SK-N-SH (cell line): ENCODE data around the gene BTG4. TPM values are rescaled to one million over a fixed set of nuclear protein-coding genes. Genes with fewer than 3 reads are reported as not detected.

ENCODE experiments used
- CTCF ChIA-PET: fragments of 300-600, 350-600 bp; formaldehyde crosslinking; extraction: SDS; loops from one replicate; lab custom pipeline; 2021; lab: Yijun Ruan, JAX
- POLR2A ChIA-PET: fragments of 350-600 bp; sonication (Branson Sonifier 250); formaldehyde crosslinking; extraction: SDS; loops from one replicate; lab custom pipeline; 2020; ENCODE audit warnings: antibody characterized with exemption, inconsistent platforms; lab: Yijun Ruan, JAX
- DNase-seq: peaks from one replicate; pipeline ENCODE4 v3.0.0; 2012
- H2AFZ ChIP-seq: fragments of 200-600 bp; sonication (generic); 2 replicates; pipeline ENCODE4 v1.8.1; 2016; ENCODE audit warnings: antibody characterized with exemption, mild to moderate bottlenecking, low read depth
- H3F3A ChIP-seq: fragments of 200-600 bp; sonication (generic); replicated peaks from 2 replicates; pipeline ENCODE3; 2016; ENCODE audit warnings: antibody characterized with exemption, mild to moderate bottlenecking; ENCODE audit not compliant: insufficient read depth
- H3K27ac ChIP-seq, 2 experiments: fragments of 200-500 bp in 1 of 2; fragments of 200-600 bp in 1 of 2; sonication (Bioruptor generic) in 1 of 2; sonication (generic), shearing (Covaris generic) in 1 of 2; 2 replicates each; pipeline versions ENCODE4 v1.5.1 to v1.6.1; 2014 to 2016; ENCODE audit warnings: low read depth in 2 of 2, inconsistent platforms in 1 of 2, low read length in 1 of 2, mild to moderate bottlenecking in 1 of 2, mixed read lengths in 1 of 2
- H3K27me3 ChIP-seq: fragments of 200-600 bp; sonication (generic), shearing (Covaris generic); 2 replicates; pipeline ENCODE4 v1.6.1; 2016; ENCODE audit warnings: mixed run types; ENCODE audit not compliant: insufficient read depth
- H3K36me3 ChIP-seq, 2 experiments: fragments of 200-500 bp in 1 of 2; fragments of 200-600 bp in 1 of 2; sonication (Bioruptor generic) in 1 of 2; sonication (generic) in 1 of 2; replicated peaks in 1 of 2; 2 replicates each; pipeline versions ENCODE3 to v1.5.1; 2014 to 2016; ENCODE audit warnings: low read length in 1 of 2, mild to moderate bottlenecking in 1 of 2; ENCODE audit not compliant: insufficient read depth in 2 of 2, control insufficient read depth in 1 of 2
- H3K4me1 ChIP-seq, 2 experiments: fragments of 200-500 bp in 1 of 2; fragments of 200-600 bp in 1 of 2; sonication (Bioruptor generic) in 1 of 2; sonication (generic), shearing (Covaris generic) in 1 of 2; 2 replicates each; pipeline versions ENCODE4 v1.5.1 to v1.6.1; 2014 to 2016; ENCODE audit warnings: low read depth in 1 of 2, low read length in 1 of 2, mixed run types in 1 of 2; ENCODE audit not compliant: insufficient read depth in 2 of 2, control insufficient read depth in 1 of 2
- H3K4me2 ChIP-seq: fragments of 200-600 bp; sonication (generic), shearing (Covaris generic); 2 replicates; pipeline ENCODE4 v1.6.1; 2017; ENCODE audit warnings: mixed run types
- H3K4me3 ChIP-seq, 2 experiments: fragments of 200-500 bp in 1 of 2; fragments of 200-600 bp in 1 of 2; sonication (Bioruptor generic) in 1 of 2; sonication (generic), shearing (Covaris generic) in 1 of 2; 2 replicates each; pipeline versions ENCODE4 v1.5.1 to v1.8.1; 2014 to 2016; ENCODE audit warnings: low read depth in 2 of 2, inconsistent platforms in 1 of 2, low read length in 1 of 2, mild to moderate bottlenecking in 1 of 2, mixed read lengths in 1 of 2, moderate library complexity in 1 of 2
- H3K79me2 ChIP-seq: fragments of 200-600 bp; sonication (generic); 2 replicates; pipeline ENCODE4 v1.8.1; 2017; ENCODE audit warnings: mild to moderate bottlenecking; ENCODE audit not compliant: insufficient read depth
- H3K9ac ChIP-seq: fragments of 200-600 bp; sonication (generic); 2 replicates; pipeline ENCODE4 v1.6.1; 2017; ENCODE audit warnings: mixed run types
- H3K9me2 ChIP-seq: fragments of 200-600 bp; sonication (generic); 2 replicates; pipeline ENCODE4 v1.6.1; 2017; ENCODE audit warnings: mixed run types
- H3K9me3 ChIP-seq: fragments of 200-600 bp; sonication (generic); 2 replicates; pipeline ENCODE4 v1.6.1; 2017; ENCODE audit warnings: mixed run types, mild to moderate bottlenecking, moderate library complexity
- H4K20me1 ChIP-seq: fragments of 200-600 bp; sonication (generic); 2 replicates; pipeline ENCODE4 v1.6.1; 2017; ENCODE audit warnings: mild to moderate bottlenecking, mixed run types; ENCODE audit not compliant: insufficient read depth
- ELF1 ChIP-seq: IDR thresholded peaks from 2 replicates; pipeline ENCODE4 v1.4.0; 2012
- EP300 ChIP-seq, 2 experiments: IDR thresholded peaks; 2 replicates each; pipeline versions ENCODE4 v1.4.0 to v1.6.1; 2012; ENCODE audit warnings: borderline replicate concordance in 1 of 2, low read depth in 1 of 2, low read length in 1 of 2
- EZH2phosphoT487 ChIP-seq: fragments of 200-600 bp; sonication (generic); IDR thresholded peaks from 2 replicates; pipeline ENCODE4 v1.6.1; 2017; ENCODE audit warnings: low read depth, mixed run types, mild to moderate bottlenecking, antibody characterized with exemption, moderate library complexity, borderline replicate concordance
- FOSL2 ChIP-seq: IDR thresholded peaks from 2 replicates; pipeline ENCODE4 v1.4.0; 2012; ENCODE audit warnings: low read depth, mild to moderate bottlenecking, moderate library complexity, borderline replicate concordance
- FOXJ3 ChIP-seq: sonication (generic); formaldehyde crosslinking; IDR thresholded peaks from 2 replicates; pipeline ENCODE4 v1.5.1; 2020; ENCODE audit warnings: mild to moderate bottlenecking, missing genetic modification reagents
- GATA2 ChIP-seq: sonication (generic); formaldehyde crosslinking; IDR thresholded peaks from 2 replicates; pipeline ENCODE4 v1.5.0; 2020; ENCODE audit warnings: mild to moderate bottlenecking, missing genetic modification reagents
- JUND ChIP-seq: IDR thresholded peaks from 2 replicates; pipeline ENCODE4 v1.4.0; 2012
- MEF2A ChIP-seq: IDR thresholded peaks from 2 replicates; pipeline ENCODE4 v1.4.0; 2012; ENCODE audit warnings: low read depth, borderline replicate concordance
- NRF1 ChIP-seq: IDR thresholded peaks from 2 replicates; pipeline ENCODE4 v1.6.1; 2012; ENCODE audit warnings: low read depth, mild to moderate bottlenecking, low read length
- POLR2AphosphoS5 ChIP-seq: IDR thresholded peaks from 2 replicates; pipeline ENCODE4 v1.6.1; 2012; ENCODE audit warnings: low read depth, low read length
- RAD21 ChIP-seq: IDR thresholded peaks from 2 replicates; pipeline ENCODE4 v1.6.1; 2012; ENCODE audit warnings: mild to moderate bottlenecking, low read length
- RCOR1 ChIP-seq: fragments of 150-350 bp; IDR thresholded peaks from 2 replicates; pipeline ENCODE4 v1.6.1; 2017; ENCODE audit warnings: antibody characterized with exemption, low read length
- RXRA ChIP-seq: IDR thresholded peaks from 2 replicates; pipeline ENCODE4 v1.4.0; 2012; ENCODE audit warnings: low read depth, mild to moderate bottlenecking, borderline replicate concordance
- SIN3A ChIP-seq: IDR thresholded peaks from 2 replicates; pipeline ENCODE4 v1.6.1; 2012; ENCODE audit warnings: low read depth, mild to moderate bottlenecking, low read length, moderate library complexity, borderline replicate concordance
- SMC3 ChIP-seq: IDR thresholded peaks from 2 replicates; pipeline ENCODE4 v1.6.1; 2012; ENCODE audit warnings: low read depth, low read length, improper control_type of control experiment
- TAF1 ChIP-seq: IDR thresholded peaks from 2 replicates; pipeline ENCODE4 v1.6.1; 2012; ENCODE audit warnings: low read depth, mild to moderate bottlenecking, low read length, moderate library complexity, borderline replicate concordance
- WGBS: methylation state at CpG from one replicate; pipeline ENCODE4 v1.1.6; 2017; ENCODE audit warnings: low lambda C conversion rate; 5-methylcytosine and 5-hydroxymethylcytosine counted together
- polyA plus RNA-seq, 3 experiments: library from polyadenylated mRNA; depleted of rRNA; stranded (reverse); fragments of >200 nt; gene quantifications; 2 replicates each; pipeline ENCODE4 v1.2.3, GENCODE V29; 2012
- TF ChIP-seq, protein P1 (sequence below): IDR thresholded peaks from 2 replicates; pipeline ENCODE4 v1.4.0; 2012; ENCODE audit warnings: low read depth, borderline replicate concordance
- TF ChIP-seq, protein P2 (sequence below): IDR thresholded peaks from 2 replicates; pipeline ENCODE4 v1.4.0; 2012; ENCODE audit warnings: low read depth, borderline replicate concordance
- TF ChIP-seq, protein P3 (sequence below): IDR thresholded peaks from 2 replicates; pipeline ENCODE4; 2012
- TF ChIP-seq, protein P4 (sequence below): IDR thresholded peaks from 2 replicates; pipeline ENCODE4 v1.6.1; 2012; ENCODE audit warnings: mild to moderate bottlenecking, low read depth, low read length, moderate library complexity

The BTG4 gene
- polyA plus RNA-seq, 1 of the 3 experiments (the other 2 are of a cell fraction) = 0.26 TPM

DNA sequence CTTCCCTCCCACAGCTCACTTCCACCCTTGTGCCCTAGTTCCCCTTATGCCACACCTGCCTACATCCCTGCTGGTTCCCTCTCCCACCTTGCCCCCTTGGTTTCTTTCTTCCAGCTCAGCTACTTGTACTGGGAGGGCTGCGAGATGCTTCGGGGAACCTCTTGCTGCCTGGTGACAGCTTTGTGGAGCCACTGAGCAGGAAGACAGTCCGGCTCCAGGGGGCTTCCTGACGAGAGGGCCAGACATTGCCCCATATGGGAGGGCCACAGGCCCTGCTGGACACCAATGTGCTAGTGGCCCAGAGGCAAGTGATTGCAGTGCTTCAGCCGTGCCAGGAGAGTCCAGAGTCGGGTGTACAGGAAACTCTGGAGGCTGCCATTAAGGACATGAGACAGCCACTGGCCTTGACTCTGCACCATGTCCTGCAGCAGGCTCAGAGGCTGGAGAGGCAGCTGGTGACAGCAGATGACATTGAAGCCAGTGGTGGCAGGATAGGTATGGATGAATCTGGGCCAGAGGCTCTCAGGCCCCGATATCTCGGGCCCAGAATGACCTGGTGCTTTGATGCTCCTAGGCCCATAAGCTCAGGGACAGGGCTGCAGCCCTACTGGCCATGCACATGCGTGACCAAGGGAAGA is 54.3 kb downstream of the BTG4 start:
- no peaks in the 10 kb centered on the region; a peak in 1 of 4 replicates for H3K4me1 ChIP-seq
- POLR2A ChIA-PET = no interaction called here
- no peaks in the 10 kb centered on the region for H3K9me2 ChIP-seq
- 85% methylated on average over 7 of the region's 9 CpGs for WGBS
- TF ChIP-seq, protein P1, sequence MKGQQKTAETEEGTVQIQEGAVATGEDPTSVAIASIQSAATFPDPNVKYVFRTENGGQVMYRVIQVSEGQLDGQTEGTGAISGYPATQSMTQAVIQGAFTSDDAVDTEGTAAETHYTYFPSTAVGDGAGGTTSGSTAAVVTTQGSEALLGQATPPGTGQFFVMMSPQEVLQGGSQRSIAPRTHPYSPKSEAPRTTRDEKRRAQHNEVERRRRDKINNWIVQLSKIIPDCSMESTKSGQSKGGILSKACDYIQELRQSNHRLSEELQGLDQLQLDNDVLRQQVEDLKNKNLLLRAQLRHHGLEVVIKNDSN = no peak
- TF ChIP-seq RXRA = no peak
- no peak for TF ChIP-seq NRF1
- no peak for TF ChIP-seq GATA2
- TF ChIP-seq EZH2phosphoT487 = no peak
- TF ChIP-seq RCOR1 = no peak
- TF ChIP-seq SMC3 = no peak
- no peak for TF ChIP-seq SIN3A
- no peak for TF ChIP-seq MEF2A
- no peak for TF ChIP-seq RAD21
- no peak for TF ChIP-seq POLR2AphosphoS5
- no peak for TF ChIP-seq ELF1
- no peak for TF ChIP-seq EP300 (IDR thresholded peaks at IDR 0.05; ENCODE audit: borderline replicate concordance in 1 of 2, low read depth in 1 of 2, low read length in 1 of 2)
- no peak for TF ChIP-seq JUND
- TF ChIP-seq, protein P2, sequence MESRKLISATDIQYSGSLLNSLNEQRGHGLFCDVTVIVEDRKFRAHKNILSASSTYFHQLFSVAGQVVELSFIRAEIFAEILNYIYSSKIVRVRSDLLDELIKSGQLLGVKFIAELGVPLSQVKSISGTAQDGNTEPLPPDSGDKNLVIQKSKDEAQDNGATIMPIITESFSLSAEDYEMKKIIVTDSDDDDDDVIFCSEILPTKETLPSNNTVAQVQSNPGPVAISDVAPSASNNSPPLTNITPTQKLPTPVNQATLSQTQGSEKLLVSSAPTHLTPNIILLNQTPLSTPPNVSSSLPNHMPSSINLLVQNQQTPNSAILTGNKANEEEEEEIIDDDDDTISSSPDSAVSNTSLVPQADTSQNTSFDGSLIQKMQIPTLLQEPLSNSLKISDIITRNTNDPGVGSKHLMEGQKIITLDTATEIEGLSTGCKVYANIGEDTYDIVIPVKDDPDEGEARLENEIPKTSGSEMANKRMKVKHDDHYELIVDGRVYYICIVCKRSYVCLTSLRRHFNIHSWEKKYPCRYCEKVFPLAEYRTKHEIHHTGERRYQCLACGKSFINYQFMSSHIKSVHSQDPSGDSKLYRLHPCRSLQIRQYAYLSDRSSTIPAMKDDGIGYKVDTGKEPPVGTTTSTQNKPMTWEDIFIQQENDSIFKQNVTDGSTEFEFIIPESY = no peak
- TF ChIP-seq, protein P3, sequence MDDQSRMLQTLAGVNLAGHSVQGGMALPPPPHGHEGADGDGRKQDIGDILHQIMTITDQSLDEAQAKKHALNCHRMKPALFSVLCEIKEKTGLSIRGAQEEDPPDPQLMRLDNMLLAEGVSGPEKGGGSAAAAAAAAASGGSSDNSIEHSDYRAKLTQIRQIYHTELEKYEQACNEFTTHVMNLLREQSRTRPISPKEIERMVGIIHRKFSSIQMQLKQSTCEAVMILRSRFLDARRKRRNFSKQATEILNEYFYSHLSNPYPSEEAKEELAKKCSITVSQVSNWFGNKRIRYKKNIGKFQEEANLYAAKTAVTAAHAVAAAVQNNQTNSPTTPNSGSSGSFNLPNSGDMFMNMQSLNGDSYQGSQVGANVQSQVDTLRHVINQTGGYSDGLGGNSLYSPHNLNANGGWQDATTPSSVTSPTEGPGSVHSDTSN = no peak
- TF ChIP-seq TAF1 = no peak
- no peak for TF ChIP-seq FOXJ3
- TF ChIP-seq, protein P4, sequence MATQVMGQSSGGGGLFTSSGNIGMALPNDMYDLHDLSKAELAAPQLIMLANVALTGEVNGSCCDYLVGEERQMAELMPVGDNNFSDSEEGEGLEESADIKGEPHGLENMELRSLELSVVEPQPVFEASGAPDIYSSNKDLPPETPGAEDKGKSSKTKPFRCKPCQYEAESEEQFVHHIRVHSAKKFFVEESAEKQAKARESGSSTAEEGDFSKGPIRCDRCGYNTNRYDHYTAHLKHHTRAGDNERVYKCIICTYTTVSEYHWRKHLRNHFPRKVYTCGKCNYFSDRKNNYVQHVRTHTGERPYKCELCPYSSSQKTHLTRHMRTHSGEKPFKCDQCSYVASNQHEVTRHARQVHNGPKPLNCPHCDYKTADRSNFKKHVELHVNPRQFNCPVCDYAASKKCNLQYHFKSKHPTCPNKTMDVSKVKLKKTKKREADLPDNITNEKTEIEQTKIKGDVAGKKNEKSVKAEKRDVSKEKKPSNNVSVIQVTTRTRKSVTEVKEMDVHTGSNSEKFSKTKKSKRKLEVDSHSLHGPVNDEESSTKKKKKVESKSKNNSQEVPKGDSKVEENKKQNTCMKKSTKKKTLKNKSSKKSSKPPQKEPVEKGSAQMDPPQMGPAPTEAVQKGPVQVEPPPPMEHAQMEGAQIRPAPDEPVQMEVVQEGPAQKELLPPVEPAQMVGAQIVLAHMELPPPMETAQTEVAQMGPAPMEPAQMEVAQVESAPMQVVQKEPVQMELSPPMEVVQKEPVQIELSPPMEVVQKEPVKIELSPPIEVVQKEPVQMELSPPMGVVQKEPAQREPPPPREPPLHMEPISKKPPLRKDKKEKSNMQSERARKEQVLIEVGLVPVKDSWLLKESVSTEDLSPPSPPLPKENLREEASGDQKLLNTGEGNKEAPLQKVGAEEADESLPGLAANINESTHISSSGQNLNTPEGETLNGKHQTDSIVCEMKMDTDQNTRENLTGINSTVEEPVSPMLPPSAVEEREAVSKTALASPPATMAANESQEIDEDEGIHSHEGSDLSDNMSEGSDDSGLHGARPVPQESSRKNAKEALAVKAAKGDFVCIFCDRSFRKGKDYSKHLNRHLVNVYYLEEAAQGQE = no peak
- TF ChIP-seq FOSL2 = no peak
- peaks cover 5% of the 10 kb centered on the region for H3F3A ChIP-seq
- no peak overlapping the region for H2AFZ ChIP-seq
- DNase-seq = peak; percentile 7
- H3K4me3 ChIP-seq = no peak overlapping the region
- no peaks in the 10 kb centered on the region for H3K36me3 ChIP-seq
- H3K79me2 ChIP-seq = no peaks in the 10 kb centered on the region
- H3K4me2 ChIP-seq = no peak overlapping the region
- no peak overlapping the region for H3K9ac ChIP-seq
- H3K9me3 ChIP-seq = no peaks in the 10 kb centered on the region
- H3K27ac ChIP-seq = no peak overlapping the region
- CTCF ChIA-PET = interaction anchor here (1.7 to 3.3 kb wide), 2 partner anchors 11 to 29 kb away, joined by 5 to 26 read pairs; no protein-coding TSS in a partner anchor
- no peaks in the 10 kb centered on the region for H3K27me3 ChIP-seq
- no peaks in the 10 kb centered on the region for H4K20me1 ChIP-seq
